IMR-90 (cell line): Measurements from ENCODE around the gene NFKBIE. TPM values are rescaled to one million over a fixed set of nuclear protein-coding genes. Genes with fewer than 3 reads are reported as not detected.

ENCODE experiments used
- ATAC-seq: fragments of 200-7000 bp; cut with Tn5 transposase; 2 replicates; pipeline ENCODE4 v1.9.1; 2020; ENCODE audit warnings: low read depth, mild to moderate bottlenecking, moderate library complexity
- BruUV-seq: library from RNA; stranded (reverse); fragments of 400-500 nt; replicated peaks from 2 replicates; lab custom pipeline; 2021; lab: Mats Ljungman, UMichigan
- CTCF ChIA-PET: fragments of 300-600 bp; formaldehyde crosslinking; extraction: SDS; loops from one replicate; lab custom pipeline; 2021; ENCODE audit warnings: antibody characterized with exemption; lab: Yijun Ruan, JAX
- POLR2A ChIA-PET: fragments of 300-600 bp; sonication (Branson Sonifier 250); formaldehyde crosslinking; loops from one replicate; lab custom pipeline; 2022; ENCODE audit warnings: antibody characterized with exemption; ENCODE audit not compliant: unreplicated experiment; lab: Charles Lee
- DNase-seq: peaks from one replicate; pipeline ENCODE4 v3.0.0; 2013
- H2AFZ ChIP-seq: replicated peaks from 2 replicates; pipeline ENCODE3; 2013; ENCODE audit warnings: low read length, mild to moderate bottlenecking; ENCODE audit not compliant: poor library complexity
- H2AK5ac ChIP-seq: 2 replicates; pipeline ENCODE4 v1.6.1; 2013; ENCODE audit warnings: low read depth, low read length, inconsistent platforms
- H2AK9ac ChIP-seq: replicated peaks from 2 replicates; pipeline ENCODE3; 2013; ENCODE audit warnings: mild to moderate bottlenecking, low read depth, low read length, moderate library complexity; ENCODE audit not compliant: poor library complexity
- H2BK120ac ChIP-seq: 2 replicates; pipeline ENCODE4 v1.6.1; 2013; ENCODE audit warnings: low read depth, low read length, inconsistent platforms
- H2BK15ac ChIP-seq: 3 replicates; pipeline ENCODE4 v1.6.1; 2013; ENCODE audit warnings: low read depth, low read length, inconsistent platforms
- H2BK20ac ChIP-seq: 2 replicates; pipeline ENCODE4 v1.6.1; 2013; ENCODE audit warnings: low read depth, mild to moderate bottlenecking, inconsistent platforms, low read length, moderate library complexity
- H2BK5ac ChIP-seq: 2 replicates; pipeline ENCODE4 v1.6.1; 2013; ENCODE audit warnings: mild to moderate bottlenecking, low read depth, low read length, inconsistent platforms; ENCODE audit not compliant: poor library complexity, severe bottlenecking
- H3K14ac ChIP-seq: replicated peaks from 2 replicates; pipeline ENCODE4 v1.6.1; 2013; ENCODE audit warnings: low read depth, low read length, inconsistent platforms
- H3K18ac ChIP-seq: 2 replicates; pipeline ENCODE4 v1.6.1; 2013; ENCODE audit warnings: low read depth, low read length, control low read depth
- H3K23ac ChIP-seq: 2 replicates; pipeline ENCODE4 v1.6.1; 2013; ENCODE audit warnings: low read depth, low read length, inconsistent platforms
- H3K27ac ChIP-seq: 2 replicates; pipeline ENCODE4 v1.5.1; 2013; ENCODE audit warnings: mild to moderate bottlenecking, control low read depth, low read length; ENCODE audit not compliant: insufficient read depth
- H3K27me3 ChIP-seq: 2 replicates; pipeline ENCODE4 v1.6.1; 2013; ENCODE audit warnings: low read length; ENCODE audit not compliant: control insufficient read depth, insufficient read depth
- H3K36me3 ChIP-seq: 2 replicates; pipeline ENCODE4 v1.6.1; 2013; ENCODE audit warnings: low read length, mixed read lengths; ENCODE audit not compliant: control insufficient read depth, insufficient read depth
- H3K4ac ChIP-seq: 2 replicates; pipeline ENCODE4 v1.6.1; 2013; ENCODE audit warnings: low read depth, low read length, inconsistent platforms
- H3K4me1 ChIP-seq: 2 replicates; pipeline ENCODE4 v1.6.1; 2013; ENCODE audit warnings: low read length, mixed read lengths; ENCODE audit not compliant: control insufficient read depth, insufficient read depth
- H3K4me2 ChIP-seq: 2 replicates; pipeline ENCODE4 v1.6.1; 2013; ENCODE audit warnings: low read depth, mild to moderate bottlenecking, control low read depth, low read length, moderate library complexity
- H3K4me3 ChIP-seq: 2 replicates; pipeline ENCODE4 v1.5.1; 2013; ENCODE audit warnings: low read depth, mild to moderate bottlenecking, control low read depth, low read length, moderate library complexity; ENCODE audit not compliant: insufficient read depth
- H3K56ac ChIP-seq: 2 replicates; pipeline ENCODE4 v1.6.1; 2013; ENCODE audit warnings: low read length, inconsistent platforms; ENCODE audit not compliant: insufficient read depth; ENCODE audit errors: extremely low read depth
- H3K79me1 ChIP-seq, 2 experiments: 2 replicates each; pipeline ENCODE4 v1.6.1; 2013; ENCODE audit warnings: low read length in 2 of 2, inconsistent platforms in 1 of 2, low read depth in 1 of 2
- H3K9ac ChIP-seq: 2 replicates; pipeline ENCODE4 v1.6.1; 2013; ENCODE audit warnings: low read depth, low read length, control low read depth
- H3K9me1 ChIP-seq: 2 replicates; pipeline ENCODE4 v1.6.1; 2013; ENCODE audit warnings: low read length, inconsistent platforms; ENCODE audit not compliant: insufficient read depth
- H3K9me3 ChIP-seq: 2 replicates; pipeline ENCODE4 v1.6.1; 2013; ENCODE audit warnings: low read length; ENCODE audit not compliant: control insufficient read depth, insufficient read depth
- H4K20me1 ChIP-seq: 2 replicates; pipeline ENCODE4 v1.6.1; 2013; ENCODE audit warnings: low read length, inconsistent platforms; ENCODE audit not compliant: insufficient read depth
- H4K5ac ChIP-seq: 2 replicates; pipeline ENCODE4 v1.6.1; 2013; ENCODE audit warnings: mild to moderate bottlenecking, low read depth, low read length, control low read depth
- H4K8ac ChIP-seq, 2 experiments: 2 replicates each; pipeline ENCODE4 v1.6.1; 2013; ENCODE audit warnings: low read depth in 2 of 2, low read length in 2 of 2, control low read depth in 1 of 2, inconsistent platforms in 1 of 2
- H4K91ac ChIP-seq: 2 replicates; pipeline ENCODE4 v1.6.1; 2013; ENCODE audit warnings: low read depth, low read length, inconsistent platforms; ENCODE audit not compliant: insufficient read depth
- CEBPB ChIP-seq: IDR thresholded peaks from 2 replicates; pipeline ENCODE4 v1.6.1; 2012; ENCODE audit warnings: low read depth, low read length, improper control_type of control experiment
- CHD1 ChIP-seq: IDR thresholded peaks from 2 replicates; pipeline ENCODE4 v1.6.1; 2012; ENCODE audit warnings: low read depth, low read length, improper control_type of control experiment
- CTCF ChIP-seq: conservative IDR thresholded peaks from 2 replicates; pipeline ENCODE4 v1.5.1; 2012; ENCODE audit warnings: mild to moderate bottlenecking, low read depth, low read length, improper control_type of control experiment
- ELK1 ChIP-seq: fragments of 150-350 bp; IDR thresholded peaks from 2 replicates; pipeline ENCODE4 v1.6.1; 2016; ENCODE audit warnings: low read depth, mild to moderate bottlenecking, low read length, moderate library complexity, borderline replicate concordance
- FOS ChIP-seq: fragments of 150-350 bp; IDR thresholded peaks from 2 replicates; pipeline ENCODE4 v1.6.1; 2016; ENCODE audit warnings: low read depth, low read length
- MAFK ChIP-seq: IDR thresholded peaks from 2 replicates; pipeline ENCODE4 v1.6.1; 2012; ENCODE audit warnings: low read depth, low read length, improper control_type of control experiment
- MAZ ChIP-seq: IDR thresholded peaks from 2 replicates; pipeline ENCODE4 v1.6.1; 2012; ENCODE audit warnings: low read depth, mild to moderate bottlenecking, low read length, improper control_type of control experiment, moderate library complexity, borderline replicate concordance
- MXI1 ChIP-seq: IDR thresholded peaks from 2 replicates; pipeline ENCODE4 v1.6.1; 2012; ENCODE audit warnings: low read depth, mild to moderate bottlenecking, low read length, moderate library complexity, borderline replicate concordance
- NFE2L2 ChIP-seq: fragments of 150-350 bp; IDR thresholded peaks from 2 replicates; pipeline ENCODE4 v1.6.1; 2016; ENCODE audit warnings: low read depth, mild to moderate bottlenecking, low read length
- POLR2A ChIP-seq: IDR thresholded peaks from 2 replicates; pipeline ENCODE4 v1.6.1; 2012; ENCODE audit warnings: mild to moderate bottlenecking, low read depth, low read length
- RCOR1 ChIP-seq: IDR thresholded peaks from 2 replicates; pipeline ENCODE4 v1.6.1; 2012; ENCODE audit warnings: mild to moderate bottlenecking, low read length, improper control_type of control experiment; ENCODE audit not compliant: insufficient replicate concordance
- SMC3 ChIP-seq: fragments of 150-350 bp; IDR thresholded peaks from 2 replicates; pipeline ENCODE4 v1.6.1; 2016; ENCODE audit warnings: low read depth, mild to moderate bottlenecking, antibody characterized with exemption, low read length, moderate library complexity
- USF2 ChIP-seq: fragments of 150-350 bp; IDR thresholded peaks from 2 replicates; pipeline ENCODE4 v1.6.1; 2017; ENCODE audit warnings: mild to moderate bottlenecking, antibody characterized with exemption, low read length, low read depth
- WGBS, 2 experiments: methylation state at CpG; one replicate each; pipeline versions ENCODE4 v1.1.5 to v1.1.7; 2013; ENCODE audit warnings: missing lambda C conversion rate in 2 of 2; ENCODE audit not compliant: insufficient read length in 1 of 2; ENCODE audit errors: extremely low coverage in 2 of 2; 5-methylcytosine and 5-hydroxymethylcytosine counted together
- dilution Hi-C: fragments of 300-500 bp; cut with HindIII; formaldehyde crosslinking; loops from one replicate; pipeline ENCODE4 v1.14.3; 2018; ENCODE audit warnings: low sequenced_read_pairs; ENCODE audit not compliant: unreplicated experiment
- in situ Hi-C: fragments of 300-500 bp; cut with MboI; formaldehyde crosslinking; loops from 3 replicates; pipeline ENCODE4 v1.14.3; 2019; ENCODE audit warnings: low sequenced_read_pairs, inconsistent platforms, mixed read lengths
- intact Hi-C: fragments of 100-400 bp; cut with micrococcal nuclease; formaldehyde crosslinking; loops from 2 replicates; pipeline ENCODE4 v1.10.0; 2022
- polyA plus RNA-seq, 3 experiments: library from polyadenylated mRNA; depleted of rRNA; stranded (reverse); fragments of >200 nt; gene quantifications; 2 replicates each; pipeline ENCODE4 v1.2.3, GENCODE V29; 2012; ENCODE audit warnings: low replicate concordance in 1 of 3
- total RNA-seq: library from RNA; depleted of rRNA; stranded (reverse); fragments of >200 nt; gene quantifications from 2 replicates; pipeline ENCODE4 v1.2.3, GENCODE V29; 2012

Gene NFKBIE
- total and polyA plus RNA-seq, 2 of the 4 experiments (the other 2 are of a cell fraction), result 7.9 to 13.0 TPM

- no peak overlapping the region for H3K18ac ChIP-seq
- no peak overlapping the region for H3K4ac ChIP-seq
- ChIA-PET CTCF (interaction anchor here (1.1 kb wide), 1 partner anchor 65 kb away, joined by 3 read pairs; no protein-coding TSS in a partner anchor), POLR2A (no interaction called here)
- DNase-seq (no peak), ATAC-seq (no peak)
- no peak overlapping the region for H3K9ac ChIP-seq
- no peak overlapping the region for H4K8ac ChIP-seq
- WGBS, 2 experiments, result no CpG with 5 or more reads among the region's 1 CpG
- H3K4me2 ChIP-seq, result no peak overlapping the region
- no peaks in the 10 kb centered on the region for H3K9me1 ChIP-seq
- intact Hi-C loops (no loop called here), in situ Hi-C loops (no loop called here), dilution Hi-C loops (no loop called here)
- no peak overlapping the region for H3K14ac ChIP-seq
- no peak overlapping the region for H3K27ac ChIP-seq
- no peak overlapping the region for H3K56ac ChIP-seq
- no peak overlapping the region for H2AK5ac ChIP-seq
- H3K4me3 ChIP-seq, result no peak overlapping the region
- TF ChIP-seq MAFK (no peak), POLR2A (no peak), FOS (no peak), MXI1 (no peak), SMC3 (no peak), RCOR1 (no peak), ELK1 (no peak), USF2 (no peak), CHD1 (no peak), CTCF (no peak), NFE2L2 (no peak), CEBPB (no peak), MAZ (no peak)
- peaks cover 4 to 6% of the 10 kb centered on the region in 2 experiments; a peak in 3 of 4 replicates for H3K79me1 ChIP-seq
- peaks cover 52% of the 10 kb centered on the region for H3K27me3 ChIP-seq
- H4K91ac ChIP-seq, result no peak overlapping the region
- H2BK5ac ChIP-seq, result no peak overlapping the region
- no peaks in the 10 kb centered on the region for H3K36me3 ChIP-seq
- no TSS peak for BruUV-seq
- H3K23ac ChIP-seq, result no peak overlapping the region
- H4K5ac ChIP-seq, result no peak overlapping the region
- no peak overlapping the region for H2AK9ac ChIP-seq
- H4K20me1 ChIP-seq, result peaks cover 8% of the 10 kb centered on the region; the same call in 1 of the 2 replicates
- H2AFZ ChIP-seq, result no peak overlapping the region
- peaks cover under 1% of the 10 kb centered on the region; the same call in 1 of the 2 replicates for H3K4me1 ChIP-seq
- no peaks in the 10 kb centered on the region for H3K9me3 ChIP-seq
- H2BK15ac ChIP-seq, result no peak overlapping the region
- H2BK20ac ChIP-seq, result no peak overlapping the region
- H2BK120ac ChIP-seq, result no peak overlapping the region
Measured at GRCh38 chr6:44269178-44269920, 4.0 kb upstream of the NFKBIE start.
